SU-DHL-6 (cell line): ENCODE results near the gene WDR74.

ENCODE experiments used
- EZH2phosphoT487 ChIP-seq: fragments of 200-600 bp; sonication (generic), shearing (Covaris generic); conservative IDR thresholded peaks from 2 replicates; pipeline ENCODE4 v1.6.1; 2018; ENCODE audit warnings: mild to moderate bottlenecking, antibody characterized with exemption, low read length, moderate library complexity, mixed read lengths
- TF ChIP-seq, protein P1 (sequence below): fragments of 200-600 bp; sonication (generic); IDR thresholded peaks from one replicate; pipeline ENCODE4 v1.5.1; 2017; ENCODE audit warnings: antibody characterized with exemption, mild to moderate bottlenecking, low read length, moderate library complexity; ENCODE audit not compliant: insufficient read depth, poor library complexity, severe bottlenecking

DNA sequence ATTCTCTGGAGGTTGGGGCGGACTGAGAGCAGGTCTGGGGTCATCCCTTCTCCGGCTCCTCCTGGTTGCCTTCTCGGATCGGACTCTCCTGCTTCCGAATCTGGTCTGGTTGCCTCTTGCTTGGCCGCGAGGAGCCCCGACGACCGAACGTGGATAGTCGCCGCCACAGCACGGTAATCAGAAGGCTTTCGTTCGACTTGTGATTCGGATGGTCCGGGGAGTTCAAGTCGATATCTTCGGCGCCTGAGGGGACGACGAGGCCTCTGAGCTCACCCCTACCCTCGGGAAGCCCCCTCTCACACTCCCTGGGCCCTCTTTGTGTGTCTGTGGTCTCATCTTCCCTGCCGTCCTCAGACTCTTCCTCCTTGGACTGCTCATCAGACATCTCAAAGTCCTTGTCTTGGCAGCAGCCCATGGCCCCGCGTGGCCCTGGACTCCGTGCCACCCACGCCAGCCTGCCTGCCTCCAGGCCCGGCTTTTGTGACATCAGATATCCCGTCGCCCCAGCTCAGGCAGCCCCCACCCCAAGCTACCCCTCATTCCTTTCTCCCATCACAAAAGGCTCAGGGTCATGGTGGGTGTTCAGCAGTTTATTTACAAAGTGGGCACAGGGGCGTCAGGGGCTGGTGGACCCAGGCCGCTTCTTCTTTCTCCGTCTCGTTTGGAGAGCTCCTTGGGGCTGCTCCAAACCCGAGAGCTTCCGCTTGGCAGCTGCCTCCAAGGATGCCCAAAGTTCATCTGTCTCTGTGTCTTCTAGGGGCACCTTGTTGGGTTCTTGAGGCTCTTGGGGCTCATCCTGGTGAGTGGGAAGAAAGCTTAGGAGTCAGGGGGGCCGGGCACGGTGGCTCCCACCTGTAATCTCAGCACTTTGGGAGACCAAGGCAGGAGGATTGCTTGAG, 6.8 kb downstream of the WDR74 start, which contains the start of gene TEX54:
- TF ChIP-seq, protein P1, sequence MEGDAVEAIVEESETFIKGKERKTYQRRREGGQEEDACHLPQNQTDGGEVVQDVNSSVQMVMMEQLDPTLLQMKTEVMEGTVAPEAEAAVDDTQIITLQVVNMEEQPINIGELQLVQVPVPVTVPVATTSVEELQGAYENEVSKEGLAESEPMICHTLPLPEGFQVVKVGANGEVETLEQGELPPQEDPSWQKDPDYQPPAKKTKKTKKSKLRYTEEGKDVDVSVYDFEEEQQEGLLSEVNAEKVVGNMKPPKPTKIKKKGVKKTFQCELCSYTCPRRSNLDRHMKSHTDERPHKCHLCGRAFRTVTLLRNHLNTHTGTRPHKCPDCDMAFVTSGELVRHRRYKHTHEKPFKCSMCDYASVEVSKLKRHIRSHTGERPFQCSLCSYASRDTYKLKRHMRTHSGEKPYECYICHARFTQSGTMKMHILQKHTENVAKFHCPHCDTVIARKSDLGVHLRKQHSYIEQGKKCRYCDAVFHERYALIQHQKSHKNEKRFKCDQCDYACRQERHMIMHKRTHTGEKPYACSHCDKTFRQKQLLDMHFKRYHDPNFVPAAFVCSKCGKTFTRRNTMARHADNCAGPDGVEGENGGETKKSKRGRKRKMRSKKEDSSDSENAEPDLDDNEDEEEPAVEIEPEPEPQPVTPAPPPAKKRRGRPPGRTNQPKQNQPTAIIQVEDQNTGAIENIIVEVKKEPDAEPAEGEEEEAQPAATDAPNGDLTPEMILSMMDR, result no peak
- no peak for TF ChIP-seq EZH2phosphoT487
